Heart left ventricle (tissue), 16 donors: Measurements from ENCODE around the gene PTPRN2. TPM values are rescaled to one million over a fixed set of nuclear protein-coding genes. Genes with fewer than 3 reads are reported as not detected.
A peak's percentile ranks its signal among the peaks of the same experiment; 100 is the strongest.

ENCODE experiments used
- ATAC-seq, 4 donors: fragments of 200-7000 bp; cut with Tn5 transposase; one replicate each; pipeline ENCODE4 v1.9.1; 2020 to 2022; ENCODE audit warnings: moderate library complexity in 4 of 4, mild to moderate bottlenecking in 3 of 4, moderate number of reproducible peaks in 1 of 4
- DNase-seq, 5 donors: peaks; one replicate each; pipeline ENCODE4 v3.0.0-alpha.2; 2020
- H3K27ac ChIP-seq, 12 donors: fragments of 200-600 bp; sonication (generic) in 4 of 12; one replicate each; pipeline versions ENCODE4 v1.5.0 to v1.8.0; 2016 to 2022; ENCODE audit warnings: mild to moderate bottlenecking in 2 of 12
- H3K27me3 ChIP-seq, 9 donors: fragments of 200-600 bp; sonication (generic) in 2 of 9; one replicate each; pipeline versions ENCODE4 v1.5.1 to v1.8.0; 2016 to 2022; ENCODE audit warnings: mild to moderate bottlenecking in 3 of 9
- H3K36me3 ChIP-seq, 9 donors: fragments of 200-600 bp; sonication (generic) in 2 of 9; one replicate each; pipeline versions ENCODE4 v1.5.0 to v1.8.0; 2018 to 2022; ENCODE audit warnings: mild to moderate bottlenecking in 2 of 9
- H3K4me1 ChIP-seq, 12 donors: fragments of 200-600 bp; sonication (generic) in 4 of 12; one replicate each; pipeline versions ENCODE4 v1.5.0 to v1.8.0; 2016 to 2022; ENCODE audit warnings: mild to moderate bottlenecking in 3 of 12
- H3K4me3 ChIP-seq, 12 donors: fragments of 200-600 bp; sonication (generic) in 4 of 12; one replicate each; pipeline versions ENCODE4 v1.5.0 to v1.8.0; 2017 to 2022; ENCODE audit warnings: mild to moderate bottlenecking in 9 of 12, moderate library complexity in 4 of 12
- H3K9me3 ChIP-seq, 12 donors: fragments of 200-600 bp; sonication (generic) in 4 of 12; one replicate each; pipeline versions ENCODE4 v1.5.0 to v1.8.0; 2016 to 2022; ENCODE audit warnings: mild to moderate bottlenecking in 1 of 12
- POLR2A ChIP-seq, 2 donors: fragments of 450-650 bp; IDR thresholded peaks; one replicate each; pipeline ENCODE4 v1.6.1; 2017; ENCODE audit warnings: antibody characterized with exemption in 2 of 2, mild to moderate bottlenecking in 2 of 2, moderate library complexity in 2 of 2
- WGBS, 4 donors: extraction: QIAGEN DNeasy Blood & Tissue Kit in 2 of 4; methylation state at CpG; one replicate each; pipeline versions ENCODE4 v1.1.5 to v1.1.7; 2013 to 2018; 5-methylcytosine and 5-hydroxymethylcytosine counted together
- intact Hi-C, 10 donors: fragments of 100-400 bp; cut with DNase I; formaldehyde crosslinking; loops; one replicate each; pipeline versions ENCODE4 v1.11.1 to v1.14.2; 2022
- polyA plus RNA-seq, 2 donors: library from polyadenylated mRNA; stranded (reverse); fragments of 200-250 nt; gene quantifications; one replicate each; pipeline ENCODE4 v1.2.3, GENCODE V29; 2013
- total RNA-seq, 9 donors: library from RNA; depleted of rRNA in 2 of 9; stranded (reverse); fragments of >200 nt in 2 of 9; fragmentation: NEBNext Ultra II Directional in 3 of 9; extraction: Animal tissue kit (Norgen Biotek cat#: 25700) in 3 of 9; gene quantifications; one replicate each; pipeline versions ENCODE4 v1.1.0 to v1.2.4, GENCODE V29; 2016 to 2023
- TF ChIP-seq, protein P1 (sequence below), 12 donors: fragments of 200-600 bp; sonication (generic) in 4 of 12; IDR thresholded peaks; one replicate each; pipeline versions ENCODE4 v1.5.0 to v1.8.0; 2018 to 2022; ENCODE audit warnings: antibody characterized with exemption in 12 of 12, mild to moderate bottlenecking in 5 of 12
- donor health status: ischemic (EF 13 %, LVEDD 7.1; RV severe dilation, severe dysfunction).
- donor health status: healthy with polysubstance abuse.
- donor health status: DM: no; HTN: yes; CAD: no.
- donor health status: DM: no; HTN: no; CAD: no.
- donor health status: ischemic (EF 25% LVEDD 6.9; RV normal size, moderate dysfunction).
- donor health status: ischemic (EF 25% LVEDD 5.7; RV mildly dilated, moderate dysfunction).
- donor health status: healthy.
- donor health status: DM: yes; HTN: yes; CAD: no.
- donor health status: ischemic (EF 35%, LVEDD 5.7; RV mildly dilated, moderate dysfunction).
- donor health status: nonischemic (EF 11% LVEDD 7.7; RV severe dilation, severe dysfunction).
- donor health status: DM: yes; HTN: yes; CAD: no.
- donor health status: PGD.
- donor health status: ischemic (EF 29% LVEDD 5.4; RV normal size, mild dysfunction).
- donor health status: nonischemic (EF 23%, LVEDD 6.1; RV moderate dilation, normal function).

Gene PTPRN2
- total and polyA plus RNA-seq, 11 donors, result 0.61 to 2.3 (median 1.3) TPM

DNA sequence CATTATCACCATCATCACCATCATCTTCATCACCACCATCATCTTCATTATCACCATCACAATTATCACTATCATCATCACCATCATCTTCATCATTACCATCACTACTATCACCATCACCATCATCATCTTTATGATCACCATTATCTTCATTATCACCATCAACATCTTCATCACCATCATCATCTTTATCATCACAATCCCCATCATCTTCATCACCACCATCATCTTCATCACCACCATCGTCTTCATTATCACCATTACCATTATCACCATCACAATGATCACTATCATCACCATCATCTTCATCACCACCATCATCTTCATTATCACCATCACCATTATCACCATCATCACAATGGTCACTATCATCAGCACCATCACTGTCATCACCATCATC, 621.1 kb downstream of the PTPRN2 start:
- H3K9me3 ChIP-seq, result no peaks in the 10 kb centered on the region
- no peaks in the 10 kb centered on the region for H3K36me3 ChIP-seq
- H3K4me3 ChIP-seq, result no peak overlapping the region
- DNase-seq, result no peak
- no peaks in the 10 kb centered on the region for H3K4me1 ChIP-seq
- no peak overlapping the region for H3K27ac ChIP-seq
- WGBS, 4 donors, result 83 to 91% (median 89%) methylated on average over 1 of the region's 1 CpG
- H3K27me3 ChIP-seq, result peaks cover 0 to 33% (median 10%) of the 10 kb centered on the region in 9 donors
- intact Hi-C loops, result no loop called here
- no peak for ATAC-seq
- TF ChIP-seq, protein P1, sequence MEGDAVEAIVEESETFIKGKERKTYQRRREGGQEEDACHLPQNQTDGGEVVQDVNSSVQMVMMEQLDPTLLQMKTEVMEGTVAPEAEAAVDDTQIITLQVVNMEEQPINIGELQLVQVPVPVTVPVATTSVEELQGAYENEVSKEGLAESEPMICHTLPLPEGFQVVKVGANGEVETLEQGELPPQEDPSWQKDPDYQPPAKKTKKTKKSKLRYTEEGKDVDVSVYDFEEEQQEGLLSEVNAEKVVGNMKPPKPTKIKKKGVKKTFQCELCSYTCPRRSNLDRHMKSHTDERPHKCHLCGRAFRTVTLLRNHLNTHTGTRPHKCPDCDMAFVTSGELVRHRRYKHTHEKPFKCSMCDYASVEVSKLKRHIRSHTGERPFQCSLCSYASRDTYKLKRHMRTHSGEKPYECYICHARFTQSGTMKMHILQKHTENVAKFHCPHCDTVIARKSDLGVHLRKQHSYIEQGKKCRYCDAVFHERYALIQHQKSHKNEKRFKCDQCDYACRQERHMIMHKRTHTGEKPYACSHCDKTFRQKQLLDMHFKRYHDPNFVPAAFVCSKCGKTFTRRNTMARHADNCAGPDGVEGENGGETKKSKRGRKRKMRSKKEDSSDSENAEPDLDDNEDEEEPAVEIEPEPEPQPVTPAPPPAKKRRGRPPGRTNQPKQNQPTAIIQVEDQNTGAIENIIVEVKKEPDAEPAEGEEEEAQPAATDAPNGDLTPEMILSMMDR (IDR thresholded peaks at IDR 0.05), result no peak
- TF ChIP-seq POLR2A (IDR thresholded peaks at IDR 0.05), result no peak

DNA sequence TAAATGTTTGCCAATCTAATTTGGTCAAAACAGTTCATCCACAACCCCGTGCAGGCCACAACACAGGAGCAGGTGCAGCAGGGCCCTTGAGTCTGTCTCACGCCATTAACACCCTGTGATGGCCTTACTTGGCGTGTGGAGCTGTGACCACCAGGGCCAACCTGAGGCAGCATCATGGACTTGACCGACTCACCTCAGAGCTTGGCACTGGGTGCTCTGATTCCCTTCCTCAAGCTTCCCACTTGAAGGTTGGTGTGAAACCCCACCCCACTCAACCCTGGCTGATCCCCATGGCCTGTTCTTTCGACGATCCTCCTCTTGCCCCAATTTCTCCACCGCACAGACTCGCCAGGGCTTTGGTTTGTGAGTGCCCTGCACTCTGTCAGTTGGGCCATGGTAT, 623.1 kb downstream of the PTPRN2 start:
- DNase-seq (peak in 1 of 5 donors; percentile 6), ATAC-seq (no peak)
- TF ChIP-seq, protein P1 (IDR thresholded peaks at IDR 0.05), result no peak
- no peak for TF ChIP-seq POLR2A (IDR thresholded peaks at IDR 0.05)
- H3K36me3 ChIP-seq, result no peaks in the 10 kb centered on the region
- H3K27ac ChIP-seq, result no peak overlapping the region
- 88 to 93% (median 91%) methylated on average over 8 of the region's 8 CpGs for WGBS, 4 donors
- H3K4me3 ChIP-seq, result no peak overlapping the region
- intact Hi-C loops, result no loop called here
- peaks cover 0 to 47% (median 13%) of the 10 kb centered on the region in 9 donors for H3K27me3 ChIP-seq
- H3K9me3 ChIP-seq, result no peaks in the 10 kb centered on the region
- H3K4me1 ChIP-seq, result no peaks in the 10 kb centered on the region

DNA sequence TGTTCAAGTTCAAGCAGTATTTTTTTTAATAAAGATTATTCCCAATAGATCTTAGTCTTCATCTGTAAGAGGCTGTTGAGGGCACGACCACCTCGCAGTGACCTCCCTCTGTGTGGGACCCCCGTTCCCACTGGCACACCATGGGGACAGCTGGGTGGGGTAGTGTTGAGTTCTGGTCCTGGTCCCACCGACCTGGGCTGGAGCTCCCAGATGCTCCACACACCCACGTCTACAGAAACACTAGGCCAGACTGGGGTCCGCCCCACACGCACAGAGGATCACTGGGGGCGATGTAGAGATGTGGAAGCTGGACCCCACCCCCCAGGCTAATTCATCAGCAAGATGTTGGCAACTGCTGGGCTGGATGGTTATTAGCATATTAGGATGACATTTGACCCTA, 623.6 kb downstream of the PTPRN2 start:
- Histone ChIP-seq H3K27me3 (peaks cover 0 to 52% (median 13%) of the 10 kb centered on the region in 9 donors), H3K27ac (no peak overlapping the region), H3K4me3 (no peak overlapping the region), H3K4me1 (no peaks in the 10 kb centered on the region), H3K9me3 (peaks cover 0 to 3% (median 0%) of the 10 kb centered on the region in 12 donors), H3K36me3 (no peaks in the 10 kb centered on the region)
- intact Hi-C loops, result no loop called here
- WGBS, 4 donors, result 85 to 90% (median 87%) methylated on average over 8 of the region's 8 CpGs
- no peak for TF ChIP-seq POLR2A (IDR thresholded peaks at IDR 0.05)
- TF ChIP-seq, protein P1 (IDR thresholded peaks at IDR 0.05), result no peak
- ATAC-seq (no peak), DNase-seq (peak in 1 of 5 donors; percentile 20)

DNA sequence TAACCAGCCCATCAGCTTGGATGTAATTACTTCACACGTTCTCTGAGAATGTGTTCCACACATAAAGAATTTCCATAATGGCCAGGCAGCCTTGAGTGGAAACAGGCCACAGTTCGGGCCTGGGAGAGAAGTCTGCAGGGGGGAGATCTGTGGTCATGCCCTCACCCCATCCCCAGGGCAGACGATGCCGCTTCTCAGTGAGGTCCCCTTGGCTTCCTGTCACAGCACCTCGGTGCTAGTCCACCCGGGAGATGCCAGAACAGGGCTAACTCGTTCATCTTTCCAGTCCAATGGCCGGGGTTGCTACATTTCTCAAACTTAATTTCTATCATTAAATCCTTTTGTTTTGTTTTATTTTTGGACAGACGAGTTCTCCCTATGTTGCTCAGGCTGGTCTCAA, 624.1 kb downstream of the PTPRN2 start:
- H3K9me3 ChIP-seq, result peaks cover 0 to 8% (median 0%) of the 10 kb centered on the region in 12 donors
- H3K4me3 ChIP-seq, result no peak overlapping the region
- TF ChIP-seq POLR2A (IDR thresholded peaks at IDR 0.05), result no peak
- TF ChIP-seq, protein P1 (IDR thresholded peaks at IDR 0.05), result no peak
- no peak overlapping the region for H3K27ac ChIP-seq
- H3K36me3 ChIP-seq, result no peaks in the 10 kb centered on the region
- DNase-seq (peak in 1 of 5 donors; percentile 28), ATAC-seq (no peak)
- intact Hi-C loops, result no loop called here
- WGBS, 4 donors, result 68 to 74% (median 71%) methylated on average over 9 of the region's 9 CpGs
- peaks cover 0 to 52% (median 13%) of the 10 kb centered on the region in 9 donors for H3K27me3 ChIP-seq
- no peaks in the 10 kb centered on the region for H3K4me1 ChIP-seq
